ENCODE results near the gene SON.
"Not testable (repeated sequence)": the region's sequence is repeated elsewhere in the genome, so short reads cannot be mapped to it uniquely, and the experiment has no call there.

Gene SON

GRCh38 chr21:33626151-33626550 is 83.3 kb downstream of the SON start:
- intact Hi-C loops (cut with DNase I); DNase-seq: not testable (repeated sequence)
